Vagina (tissue), 2 donors: Measurements from ENCODE around the gene TSEN2. TPM values are rescaled to one million over a fixed set of nuclear protein-coding genes. Genes with fewer than 3 reads are reported as not detected.
"Not testable (repeated sequence)": the region's sequence is repeated elsewhere in the genome, so short reads cannot be mapped to it uniquely, and the experiment has no call there.

Source experiments
- DNase-seq, 2 donors: peaks; one replicate each; pipeline ENCODE4 v3.0.0-alpha.2; 2017; ENCODE audit errors: extremely low spot score in 2 of 2
- H3K27ac ChIP-seq: fragments of 200-600 bp; sonication (generic); one replicate; pipeline ENCODE4 v1.5.1; 2019
- H3K27me3 ChIP-seq: fragments of 200-600 bp; sonication (generic); one replicate; pipeline ENCODE4 v1.5.1; 2019
- H3K36me3 ChIP-seq, 2 donors: fragments of 200-600 bp; sonication (generic); one replicate each; pipeline ENCODE4 v1.5.1; 2017 to 2019
- H3K4me1 ChIP-seq: fragments of 200-600 bp; sonication (generic); one replicate; pipeline ENCODE4 v1.5.1; 2019
- H3K4me3 ChIP-seq, 2 donors: fragments of 200-600 bp; sonication (generic); 1 replicate in 1 of 2; 2 replicates in 1 of 2; pipeline ENCODE4 v1.5.1; 2016 to 2019
- H3K9me3 ChIP-seq: fragments of 200-600 bp; sonication (generic); one replicate; pipeline ENCODE4 v1.5.1; 2019
- POLR2A ChIP-seq, 2 donors: fragments of 450-650 bp; IDR thresholded peaks; one replicate each; pipeline ENCODE4 v1.6.1; 2017; ENCODE audit warnings: antibody characterized with exemption in 2 of 2, mild to moderate bottlenecking in 2 of 2, moderate library complexity in 2 of 2
- POLR2AphosphoS5 ChIP-seq, 2 donors: sonication (generic); formaldehyde crosslinking; IDR thresholded peaks; one replicate each; pipeline ENCODE4 v1.9.0; 2017; ENCODE audit warnings: antibody characterized with exemption in 2 of 2, mild to moderate bottlenecking in 2 of 2, low read depth in 1 of 2; ENCODE audit not compliant: insufficient read depth in 1 of 2
- intact Hi-C: fragments of 100-400 bp; cut with DNase I; formaldehyde crosslinking; loops from one replicate; pipeline ENCODE4 v1.15.1; 2023
- total RNA-seq: library from RNA; depleted of rRNA; stranded (reverse); fragments of >200 nt; gene quantifications from one replicate; pipeline ENCODE4 v1.2.3, GENCODE V29; 2016
- TF ChIP-seq, protein P1 (sequence below), 3 experiments: fragments of 450-650 bp in 2 of 3; fragments of 200-600 bp in 1 of 3; sonication (generic) in 1 of 3; IDR thresholded peaks; one replicate each; pipeline ENCODE4 v1.5.1; 2017 to 2019; ENCODE audit warnings: antibody characterized with exemption in 3 of 3, mild to moderate bottlenecking in 2 of 3, moderate library complexity in 2 of 3

TSEN2 gene
- total RNA-seq, 1 donor from 2014 or later, result 16.0 TPM

GRCh38 chr3:12522721-12523120 is 38.4 kb downstream of the TSEN2 start:
- H3K4me1 ChIP-seq, result no peaks in the 10 kb centered on the region
- TF ChIP-seq POLR2AphosphoS5 (IDR thresholded peaks at IDR 0.05; ENCODE audit: insufficient read depth in 1 of 2, low read depth in 1 of 2) (no peak), POLR2A (IDR thresholded peaks at IDR 0.05) (no peak)
- TF ChIP-seq, protein P1, sequence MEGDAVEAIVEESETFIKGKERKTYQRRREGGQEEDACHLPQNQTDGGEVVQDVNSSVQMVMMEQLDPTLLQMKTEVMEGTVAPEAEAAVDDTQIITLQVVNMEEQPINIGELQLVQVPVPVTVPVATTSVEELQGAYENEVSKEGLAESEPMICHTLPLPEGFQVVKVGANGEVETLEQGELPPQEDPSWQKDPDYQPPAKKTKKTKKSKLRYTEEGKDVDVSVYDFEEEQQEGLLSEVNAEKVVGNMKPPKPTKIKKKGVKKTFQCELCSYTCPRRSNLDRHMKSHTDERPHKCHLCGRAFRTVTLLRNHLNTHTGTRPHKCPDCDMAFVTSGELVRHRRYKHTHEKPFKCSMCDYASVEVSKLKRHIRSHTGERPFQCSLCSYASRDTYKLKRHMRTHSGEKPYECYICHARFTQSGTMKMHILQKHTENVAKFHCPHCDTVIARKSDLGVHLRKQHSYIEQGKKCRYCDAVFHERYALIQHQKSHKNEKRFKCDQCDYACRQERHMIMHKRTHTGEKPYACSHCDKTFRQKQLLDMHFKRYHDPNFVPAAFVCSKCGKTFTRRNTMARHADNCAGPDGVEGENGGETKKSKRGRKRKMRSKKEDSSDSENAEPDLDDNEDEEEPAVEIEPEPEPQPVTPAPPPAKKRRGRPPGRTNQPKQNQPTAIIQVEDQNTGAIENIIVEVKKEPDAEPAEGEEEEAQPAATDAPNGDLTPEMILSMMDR (IDR thresholded peaks at IDR 0.05), result no peak
- peaks cover 0 to 5% of the 10 kb centered on the region in 2 donors for H3K36me3 ChIP-seq
- H3K27ac ChIP-seq, result no peak overlapping the region
- H3K27me3 ChIP-seq, result no peaks in the 10 kb centered on the region
- H3K9me3 ChIP-seq, result no peaks in the 10 kb centered on the region
- intact Hi-C loops, result no loop called here
- no peak overlapping the region for H3K4me3 ChIP-seq
- no peak for DNase-seq

- no peak for TF ChIP-seq POLR2AphosphoS5 (IDR thresholded peaks at IDR 0.05; ENCODE audit: insufficient read depth in 1 of 2, low read depth in 1 of 2)
- TF ChIP-seq, protein P1 (IDR thresholded peaks at IDR 0.05), result no peak
- TF ChIP-seq POLR2A (IDR thresholded peaks at IDR 0.05), result no peak
- Histone ChIP-seq H3K36me3 (peaks cover 0 to 32% of the 10 kb centered on the region in 2 donors), H3K27ac (no peak overlapping the region), H3K4me1 (no peaks in the 10 kb centered on the region), H3K27me3 (no peaks in the 10 kb centered on the region), H3K4me3 (no peak overlapping the region), H3K9me3 (no peaks in the 10 kb centered on the region)
- intact Hi-C loops, result no loop called here
- no peak for DNase-seq
These were observed 43.5 kb downstream of the TSEN2 start for GRCh38 chr3:12527757-12528143.

- no peak for DNase-seq
- peaks cover 0 to 32% of the 10 kb centered on the region in 2 donors for H3K36me3 ChIP-seq
- no peaks in the 10 kb centered on the region for H3K4me1 ChIP-seq
- no peaks in the 10 kb centered on the region for H3K9me3 ChIP-seq
- H3K27me3 ChIP-seq, result no peaks in the 10 kb centered on the region
- no peak overlapping the region for H3K4me3 ChIP-seq
- H3K27ac ChIP-seq, result no peak overlapping the region
- intact Hi-C loops, result no loop called here
- TF ChIP-seq, protein P1 (IDR thresholded peaks at IDR 0.05), result no peak
- TF ChIP-seq POLR2A (IDR thresholded peaks at IDR 0.05) (no peak), POLR2AphosphoS5 (IDR thresholded peaks at IDR 0.05; ENCODE audit: insufficient read depth in 1 of 2, low read depth in 1 of 2) (no peak)
These were observed 47.9 kb downstream of the TSEN2 start for GRCh38 chr3:12532182-12532581.

GRCh38 chr3:12536423-12536822 is 52.1 kb downstream of the TSEN2 start:
- intact Hi-C loops, result no loop called here
- Histone ChIP-seq H3K4me3 (no peak overlapping the region), H3K27ac (no peak overlapping the region), H3K27me3 (no peaks in the 10 kb centered on the region), H3K4me1 (no peaks in the 10 kb centered on the region), H3K9me3 (no peaks in the 10 kb centered on the region), H3K36me3 (peaks cover 0 to 25% of the 10 kb centered on the region in 2 donors)
- no peak for DNase-seq
- TF ChIP-seq POLR2A (IDR thresholded peaks at IDR 0.05) (no peak), POLR2AphosphoS5 (IDR thresholded peaks at IDR 0.05; ENCODE audit: insufficient read depth in 1 of 2, low read depth in 1 of 2) (no peak)
- TF ChIP-seq, protein P1 (IDR thresholded peaks at IDR 0.05), result no peak

GRCh38 chr3:12541625-12542024 is 57.3 kb downstream of the TSEN2 start:
- TF ChIP-seq POLR2AphosphoS5 (IDR thresholded peaks at IDR 0.05; ENCODE audit: insufficient read depth in 1 of 2, low read depth in 1 of 2), result no peak
- TF ChIP-seq, protein P1 (IDR thresholded peaks at IDR 0.05), result no peak
- no peak for TF ChIP-seq POLR2A (IDR thresholded peaks at IDR 0.05)
- H3K9me3 ChIP-seq, result no peaks in the 10 kb centered on the region
- H3K27ac ChIP-seq, result no peak overlapping the region
- peaks cover 0 to 7% of the 10 kb centered on the region in 2 donors for H3K36me3 ChIP-seq
- H3K4me1 ChIP-seq, result no peaks in the 10 kb centered on the region
- intact Hi-C loops, result no loop called here
- H3K27me3 ChIP-seq, result no peaks in the 10 kb centered on the region
- DNase-seq, result no peak
- no peak overlapping the region for H3K4me3 ChIP-seq

- DNase-seq, intact Hi-C loops, H3K36me3 ChIP-seq, H3K27ac ChIP-seq, H3K9me3 ChIP-seq, H3K4me3 ChIP-seq, H3K4me1 ChIP-seq, H3K27me3 ChIP-seq: not testable (repeated sequence)
These were observed 59.2 kb downstream of the TSEN2 start for GRCh38 chr3:12543497-12543896.
